PC-9 (cell line): ENCODE data around the gene PGBD5.

ENCODE experiments used
- EZH2 ChIP-seq: fragments of 200-600 bp; sonication (generic); IDR thresholded peaks from 2 replicates; pipeline ENCODE4 v1.8.0; 2017; ENCODE audit warnings: antibody characterized with exemption, low read depth
- TF ChIP-seq, protein P1 (sequence below): fragments of 200-600 bp; sonication (generic); conservative IDR thresholded peaks from 2 replicates; pipeline ENCODE4 v1.6.1; 2017; ENCODE audit warnings: mixed run types, antibody characterized with exemption, mild to moderate bottlenecking, moderate library complexity

GRCh38 chr1:230265200-230266115, 160.7 kb downstream of the PGBD5 start:
- TF ChIP-seq, protein P1, sequence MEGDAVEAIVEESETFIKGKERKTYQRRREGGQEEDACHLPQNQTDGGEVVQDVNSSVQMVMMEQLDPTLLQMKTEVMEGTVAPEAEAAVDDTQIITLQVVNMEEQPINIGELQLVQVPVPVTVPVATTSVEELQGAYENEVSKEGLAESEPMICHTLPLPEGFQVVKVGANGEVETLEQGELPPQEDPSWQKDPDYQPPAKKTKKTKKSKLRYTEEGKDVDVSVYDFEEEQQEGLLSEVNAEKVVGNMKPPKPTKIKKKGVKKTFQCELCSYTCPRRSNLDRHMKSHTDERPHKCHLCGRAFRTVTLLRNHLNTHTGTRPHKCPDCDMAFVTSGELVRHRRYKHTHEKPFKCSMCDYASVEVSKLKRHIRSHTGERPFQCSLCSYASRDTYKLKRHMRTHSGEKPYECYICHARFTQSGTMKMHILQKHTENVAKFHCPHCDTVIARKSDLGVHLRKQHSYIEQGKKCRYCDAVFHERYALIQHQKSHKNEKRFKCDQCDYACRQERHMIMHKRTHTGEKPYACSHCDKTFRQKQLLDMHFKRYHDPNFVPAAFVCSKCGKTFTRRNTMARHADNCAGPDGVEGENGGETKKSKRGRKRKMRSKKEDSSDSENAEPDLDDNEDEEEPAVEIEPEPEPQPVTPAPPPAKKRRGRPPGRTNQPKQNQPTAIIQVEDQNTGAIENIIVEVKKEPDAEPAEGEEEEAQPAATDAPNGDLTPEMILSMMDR, result no peak
- no peak for TF ChIP-seq EZH2
